PC-3 (cell line): Measurements from ENCODE around the gene MAP7D1.

Experiments used
- EZH2 ChIP-seq: fragments of 300-600 bp; sonication (generic); IDR thresholded peaks from one replicate; pipeline ENCODE4 v1.6.1; 2017; ENCODE audit warnings: antibody characterized with exemption, mild to moderate bottlenecking, low read length; ENCODE audit not compliant: unreplicated experiment
- TF ChIP-seq, protein P1 (sequence below): fragments of 300-600 bp; sonication (generic); conservative IDR thresholded peaks from 2 replicates; pipeline ENCODE4 v1.5.1; 2017; ENCODE audit warnings: antibody characterized with exemption, low read depth, mild to moderate bottlenecking, low read length

- TF ChIP-seq EZH2: no peak
- TF ChIP-seq, protein P1, sequence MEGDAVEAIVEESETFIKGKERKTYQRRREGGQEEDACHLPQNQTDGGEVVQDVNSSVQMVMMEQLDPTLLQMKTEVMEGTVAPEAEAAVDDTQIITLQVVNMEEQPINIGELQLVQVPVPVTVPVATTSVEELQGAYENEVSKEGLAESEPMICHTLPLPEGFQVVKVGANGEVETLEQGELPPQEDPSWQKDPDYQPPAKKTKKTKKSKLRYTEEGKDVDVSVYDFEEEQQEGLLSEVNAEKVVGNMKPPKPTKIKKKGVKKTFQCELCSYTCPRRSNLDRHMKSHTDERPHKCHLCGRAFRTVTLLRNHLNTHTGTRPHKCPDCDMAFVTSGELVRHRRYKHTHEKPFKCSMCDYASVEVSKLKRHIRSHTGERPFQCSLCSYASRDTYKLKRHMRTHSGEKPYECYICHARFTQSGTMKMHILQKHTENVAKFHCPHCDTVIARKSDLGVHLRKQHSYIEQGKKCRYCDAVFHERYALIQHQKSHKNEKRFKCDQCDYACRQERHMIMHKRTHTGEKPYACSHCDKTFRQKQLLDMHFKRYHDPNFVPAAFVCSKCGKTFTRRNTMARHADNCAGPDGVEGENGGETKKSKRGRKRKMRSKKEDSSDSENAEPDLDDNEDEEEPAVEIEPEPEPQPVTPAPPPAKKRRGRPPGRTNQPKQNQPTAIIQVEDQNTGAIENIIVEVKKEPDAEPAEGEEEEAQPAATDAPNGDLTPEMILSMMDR: no peak
These were observed 68.1 kb downstream of the MAP7D1 start, which contains the start of gene THRAP3 for GRCh38 chr1:36223996-36224536.
